Activated naive CD4-positive, alpha-beta T cell treated with anti-CD3 and anti-CD28 coated beads for 36 hours (primary cell): Measurements from ENCODE around the gene NDUFS7. TPM values are rescaled to one million over a fixed set of nuclear protein-coding genes. Genes with fewer than 3 reads are reported as not detected.

Experiments
- CTCF ChIA-PET: fragments of 350-600 bp; sonication (Branson Sonifier 250); formaldehyde crosslinking; loops from one replicate; lab custom pipeline; 2021; ENCODE audit warnings: antibody characterized with exemption; lab: Charles Lee
- DNase-seq: peaks from one replicate; pipeline ENCODE4 v3.0.0-alpha.2; 2020
- H3K27ac Mint-ChIP-seq: one replicate; pipeline ENCODE4 v1.8.0; 2021; ENCODE audit warnings: mild to moderate bottlenecking, mixed read lengths
- H3K27me3 Mint-ChIP-seq: one replicate; pipeline ENCODE4 v1.8.0; 2021; ENCODE audit warnings: low read depth, mixed read lengths
- H3K36me3 Mint-ChIP-seq: one replicate; pipeline ENCODE4 v1.8.0; 2021; ENCODE audit warnings: low read depth, mixed read lengths
- H3K4me1 Mint-ChIP-seq: one replicate; pipeline ENCODE4 v1.8.0; 2021; ENCODE audit warnings: low read depth, mixed read lengths
- H3K4me3 Mint-ChIP-seq: one replicate; pipeline ENCODE4 v1.8.0; 2021; ENCODE audit warnings: mild to moderate bottlenecking, moderate library complexity, mixed read lengths
- H3K9me3 Mint-ChIP-seq: one replicate; pipeline ENCODE4 v1.8.0; 2021; ENCODE audit warnings: mixed read lengths
- intact Hi-C: fragments of 100-400 bp; cut with micrococcal nuclease; formaldehyde crosslinking; loops from one replicate; pipeline ENCODE4 v1.15.1; 2023
- total RNA-seq, 2 experiments: library from RNA; stranded (reverse); gene quantifications; one replicate each; pipeline ENCODE4 v1.2.3, GENCODE V29; 2021

Gene NDUFS7
- 100 to 1,000 TPM; 138 to 148 TPM for total RNA-seq

DNA sequence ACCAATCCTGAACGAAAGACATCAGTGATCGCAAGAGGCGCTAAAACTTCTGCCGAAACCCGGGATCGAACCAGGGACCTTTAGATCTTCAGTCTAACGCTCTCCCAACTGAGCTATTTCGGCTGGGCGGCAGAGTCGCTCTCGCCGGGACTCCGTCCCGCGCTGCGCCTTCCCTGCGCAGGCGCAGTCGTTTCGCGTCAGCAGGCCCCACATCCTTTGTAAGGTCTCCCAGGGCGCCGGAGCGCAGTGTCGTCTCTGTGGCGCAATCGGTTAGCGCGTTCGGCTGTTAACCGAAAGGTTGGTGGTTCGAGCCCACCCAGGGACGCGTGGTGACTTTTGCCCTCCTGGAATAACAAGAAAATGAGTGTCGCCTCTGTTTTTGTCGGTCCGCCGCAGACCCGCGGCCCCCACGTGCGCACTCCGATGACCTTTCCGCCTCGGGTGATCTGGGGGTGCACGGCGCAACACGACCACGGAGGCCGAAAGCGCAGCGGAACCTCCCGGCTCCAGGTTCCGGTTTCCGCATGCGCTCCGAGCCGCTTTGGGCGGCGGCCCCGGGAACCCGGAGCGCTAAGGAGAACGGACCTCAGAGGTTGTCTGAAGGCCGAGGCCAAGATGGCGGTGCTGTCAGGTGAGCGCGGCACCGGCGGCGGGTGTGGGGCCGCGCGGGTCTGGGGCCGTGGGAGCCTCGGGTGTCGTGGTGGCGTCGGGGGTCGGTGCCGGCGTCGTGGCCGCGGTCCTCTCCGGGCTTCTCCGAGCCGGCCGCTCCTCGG, at the start of gene NDUFS7:
Gene NDUFS7, plus strand, starts transcription at position 596 of the 773 bp plus-strand sequence. Its CDS starts 20 bp downstream, at position 616.
- CTCF ChIA-PET, result interaction anchor here (0.7 kb wide), 1 partner anchor 294 kb away, joined by 3 read pairs; no protein-coding TSS in a partner anchor
- H3K27me3 Mint-ChIP-seq, result peaks cover 3% of the 10 kb centered on the region
- intact Hi-C loops, result loop anchor here (1.0 to 5.0 kb wide), 7 partner anchors 24 to 209 kb away; partner anchors contain the start of genes C19orf25, DAZAP1, FAM174C and MBD3
- DNase-seq, result peak; percentile 93
- H3K27ac Mint-ChIP-seq, result peak within 1 kb of the TSS; percentile 98
- peaks cover 26% of the 10 kb centered on the region for H3K4me1 Mint-ChIP-seq
- H3K9me3 Mint-ChIP-seq, result no peaks in the 10 kb centered on the region
- peak within 1 kb of the TSS; percentile 84 for H3K4me3 Mint-ChIP-seq
- H3K36me3 Mint-ChIP-seq, result peaks cover 4% of the 10 kb centered on the region

DNA sequence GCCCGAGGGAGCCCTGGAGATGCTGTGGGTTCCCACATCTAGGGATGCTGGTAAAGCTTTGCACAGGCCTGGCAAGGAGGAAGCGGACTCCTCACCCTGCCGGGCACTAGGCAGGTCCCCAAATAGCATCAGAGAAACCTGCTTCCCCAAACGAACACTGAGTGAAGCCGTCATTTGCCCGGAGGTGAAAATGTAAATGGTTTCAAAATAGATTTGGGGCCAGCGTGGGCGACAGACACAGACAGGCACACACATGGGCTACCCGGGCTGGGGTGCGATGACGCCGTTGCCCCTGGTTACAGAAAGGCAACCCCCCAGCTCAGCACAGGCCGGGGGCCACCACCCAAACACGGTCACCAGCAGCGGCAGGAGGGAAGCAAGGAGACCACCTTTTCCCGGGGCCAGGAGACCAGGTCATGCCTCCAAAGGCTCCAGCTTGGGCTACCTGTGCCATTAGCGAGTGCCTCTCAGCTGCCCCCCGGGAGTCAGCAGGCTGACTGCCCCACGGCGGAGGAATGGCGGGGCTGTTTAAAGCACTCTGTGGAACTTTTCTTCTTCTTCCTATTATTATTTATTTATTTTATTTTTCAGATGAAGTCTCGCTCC, 47.5 kb upstream of the NDUFS7 start:
- Mint-ChIP-seq H3K4me1 (no peaks in the 10 kb centered on the region), H3K4me3 (no peak overlapping the region), H3K36me3 (no peaks in the 10 kb centered on the region), H3K9me3 (no peaks in the 10 kb centered on the region), H3K27me3 (no peaks in the 10 kb centered on the region), H3K27ac (no peak overlapping the region)
- intact Hi-C loops, result no loop called here
- DNase-seq, result no peak
- CTCF ChIA-PET, result no interaction called here

DNA sequence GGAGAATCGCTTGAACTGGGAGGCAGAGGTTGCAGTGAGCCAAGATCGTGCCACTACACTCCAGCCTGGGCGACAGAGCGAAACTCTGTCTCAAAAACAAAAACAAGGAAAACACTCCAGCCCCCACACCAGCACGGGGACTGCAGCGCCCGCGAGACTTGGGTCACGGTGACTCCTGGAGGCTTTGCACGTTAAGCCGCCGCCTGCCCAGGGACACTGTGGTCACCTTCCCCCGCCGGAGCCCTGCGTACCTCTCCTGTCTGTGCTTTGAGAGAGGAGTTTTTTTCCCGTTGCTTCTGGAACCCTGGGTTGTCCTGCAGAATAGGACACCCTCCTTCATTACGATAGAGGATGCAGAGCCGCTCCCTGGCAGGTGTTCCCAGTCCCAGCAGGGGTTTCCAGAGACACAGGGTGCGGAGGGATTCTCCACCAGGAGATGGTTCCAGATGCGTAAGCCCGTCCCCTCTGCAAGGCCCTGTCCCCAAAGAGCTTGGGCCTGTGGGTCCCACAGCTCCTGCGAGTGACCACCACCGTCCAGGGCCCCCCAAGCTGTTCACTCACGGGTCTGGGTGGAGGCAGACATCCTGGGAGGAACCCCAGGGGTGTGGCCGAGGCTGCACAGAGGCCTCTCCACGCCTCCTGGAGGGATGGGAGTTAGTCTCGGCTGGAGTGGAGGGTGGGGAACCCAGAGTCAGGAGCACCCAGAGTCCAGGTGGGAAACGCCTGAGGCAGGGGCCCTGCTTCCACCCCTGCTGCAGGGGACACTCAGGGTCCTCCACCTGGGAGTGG, 42.8 kb upstream of the NDUFS7 start:
- Mint-ChIP-seq H3K27me3 (no peaks in the 10 kb centered on the region), H3K4me3 (no peak overlapping the region), H3K27ac (no peak overlapping the region), H3K36me3 (no peaks in the 10 kb centered on the region), H3K4me1 (peaks cover 3% of the 10 kb centered on the region), H3K9me3 (no peaks in the 10 kb centered on the region)
- intact Hi-C loops, result no loop called here
- no peak for DNase-seq
- CTCF ChIA-PET, result no interaction called here

DNA sequence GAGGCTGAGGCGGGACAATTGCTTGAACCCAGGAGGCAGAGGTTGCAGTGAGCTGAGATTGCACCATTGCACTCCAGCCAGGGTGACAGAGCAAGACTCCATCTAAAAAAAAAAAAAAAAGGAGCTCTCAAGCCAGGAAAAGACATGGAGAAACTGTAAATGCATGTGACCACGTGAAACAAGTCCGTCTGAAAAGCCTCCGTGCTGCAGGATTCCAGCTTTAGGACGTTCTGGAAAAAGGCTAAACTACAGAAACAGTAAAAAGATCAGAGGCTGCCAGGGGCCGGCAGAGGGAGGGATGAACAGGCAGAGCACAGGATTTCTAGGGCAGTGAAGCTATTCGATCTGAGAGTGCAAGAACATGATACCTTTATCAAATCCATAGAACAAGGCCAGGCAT, 40.7 kb upstream of the NDUFS7 start:
- no peaks in the 10 kb centered on the region for H3K9me3 Mint-ChIP-seq
- H3K27me3 Mint-ChIP-seq, result no peaks in the 10 kb centered on the region
- no peaks in the 10 kb centered on the region for H3K36me3 Mint-ChIP-seq
- DNase-seq, result no peak
- CTCF ChIA-PET, result no interaction called here
- intact Hi-C loops, result no loop called here
- peaks cover 3% of the 10 kb centered on the region for H3K4me1 Mint-ChIP-seq
- H3K4me3 Mint-ChIP-seq, result no peak overlapping the region
- no peak overlapping the region for H3K27ac Mint-ChIP-seq

DNA sequence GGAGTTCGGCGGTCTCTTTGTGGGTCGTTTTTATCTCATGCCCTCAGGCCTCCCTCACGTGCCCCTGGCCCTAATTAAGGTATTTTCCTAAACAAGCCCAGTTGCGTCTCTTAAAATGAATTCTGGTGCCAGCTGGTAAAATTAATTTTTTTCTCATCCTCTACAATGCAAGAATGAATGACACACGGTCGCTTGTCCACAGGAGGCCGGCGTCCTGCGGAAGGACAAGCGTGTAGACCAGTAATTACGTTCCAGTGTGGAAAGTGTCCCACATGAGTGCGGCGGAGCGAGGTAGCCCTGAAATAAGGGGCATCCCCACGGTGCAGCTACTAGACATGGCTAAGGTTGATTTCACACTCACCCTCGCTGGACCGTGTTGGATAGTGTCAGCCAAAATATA, 34.5 kb upstream of the NDUFS7 start:
- H3K27ac Mint-ChIP-seq, result no peak overlapping the region
- no peak for DNase-seq
- H3K4me1 Mint-ChIP-seq, result peaks cover 5% of the 10 kb centered on the region
- CTCF ChIA-PET, result no interaction called here
- H3K9me3 Mint-ChIP-seq, result no peaks in the 10 kb centered on the region
- intact Hi-C loops, result no loop called here
- H3K4me3 Mint-ChIP-seq, result no peak overlapping the region
- H3K36me3 Mint-ChIP-seq, result no peaks in the 10 kb centered on the region
- H3K27me3 Mint-ChIP-seq, result no peaks in the 10 kb centered on the region

DNA sequence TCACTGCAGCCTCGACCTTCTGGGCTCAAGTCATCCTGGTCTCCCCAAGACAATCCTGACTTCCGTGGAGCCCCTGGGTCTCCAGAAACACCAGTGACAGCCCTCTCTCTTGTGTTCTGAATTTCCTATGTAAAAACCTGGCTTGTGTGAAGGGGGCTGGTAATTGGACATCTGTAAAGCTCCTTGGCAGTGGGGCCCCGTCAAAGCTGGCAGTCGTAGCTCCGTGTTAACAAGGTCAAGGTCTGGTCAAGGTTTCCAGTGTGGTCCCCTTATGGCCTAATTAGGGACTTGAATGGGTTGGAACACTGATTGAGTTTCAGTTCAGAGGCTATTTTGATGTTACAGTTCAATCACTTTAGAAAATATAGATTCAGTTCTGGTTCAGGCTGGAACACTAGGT, 32.8 kb upstream of the NDUFS7 start:
- Mint-ChIP-seq H3K4me1 (peaks cover 7% of the 10 kb centered on the region), H3K27me3 (no peaks in the 10 kb centered on the region), H3K4me3 (no peak overlapping the region), H3K36me3 (no peaks in the 10 kb centered on the region), H3K9me3 (no peaks in the 10 kb centered on the region), H3K27ac (no peak overlapping the region)
- CTCF ChIA-PET, result no interaction called here
- no peak for DNase-seq
- intact Hi-C loops, result no loop called here

DNA sequence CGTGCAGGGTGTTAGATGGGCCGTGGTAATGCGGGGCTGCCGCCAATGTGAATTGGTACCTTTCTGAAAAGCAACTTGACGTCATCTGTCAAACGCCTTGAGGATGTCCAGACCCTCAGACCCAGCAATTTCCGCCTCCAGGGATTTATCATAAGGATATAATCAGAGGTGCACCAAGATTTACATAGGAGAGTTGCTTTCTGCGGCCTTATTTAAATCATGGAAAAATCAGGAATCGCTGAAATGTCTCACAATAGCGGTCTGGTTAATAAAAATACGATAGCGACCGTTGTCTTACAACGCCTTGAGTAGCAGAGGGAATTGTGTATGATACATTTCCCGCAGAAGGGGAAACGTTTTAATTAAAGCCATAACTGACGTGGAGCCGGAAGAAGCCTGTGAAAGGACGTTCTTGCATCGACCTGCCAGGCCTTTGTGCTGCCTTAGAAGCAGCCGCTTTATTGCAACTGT, 32.3 kb upstream of the NDUFS7 start:
- Mint-ChIP-seq H3K27me3 (no peaks in the 10 kb centered on the region), H3K4me3 (no peak overlapping the region), H3K27ac (no peak overlapping the region), H3K36me3 (no peaks in the 10 kb centered on the region), H3K4me1 (peaks cover 12% of the 10 kb centered on the region), H3K9me3 (no peaks in the 10 kb centered on the region)
- intact Hi-C loops, result no loop called here
- no peak for DNase-seq
- CTCF ChIA-PET, result no interaction called here

DNA sequence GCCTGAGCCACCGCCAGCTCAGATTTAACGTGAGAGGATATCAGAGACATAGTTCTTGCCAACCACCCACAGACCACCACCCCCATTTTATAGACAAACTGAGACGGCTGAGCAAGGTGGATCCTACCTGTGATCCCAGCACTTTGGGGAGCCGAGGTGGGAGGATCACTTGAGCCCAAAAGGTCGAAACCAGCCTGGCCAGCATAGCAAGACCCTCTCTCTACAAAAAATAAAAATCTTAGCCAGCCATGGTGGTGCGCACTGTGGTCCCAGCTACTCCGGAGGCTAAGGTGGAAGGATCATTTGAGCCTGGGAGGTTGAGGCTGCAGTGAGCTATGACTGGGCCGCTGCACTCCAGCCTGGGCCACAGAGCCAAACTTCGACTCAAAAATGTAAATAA, 30.6 kb upstream of the NDUFS7 start:
- intact Hi-C loops, result no loop called here
- no peaks in the 10 kb centered on the region for H3K9me3 Mint-ChIP-seq
- no peak overlapping the region for H3K27ac Mint-ChIP-seq
- peaks cover 15% of the 10 kb centered on the region for H3K4me1 Mint-ChIP-seq
- CTCF ChIA-PET, result no interaction called here
- DNase-seq, result no peak
- H3K27me3 Mint-ChIP-seq, result no peaks in the 10 kb centered on the region
- H3K36me3 Mint-ChIP-seq, result peaks cover 12% of the 10 kb centered on the region
- H3K4me3 Mint-ChIP-seq, result peak overlapping the region; percentile 34

DNA sequence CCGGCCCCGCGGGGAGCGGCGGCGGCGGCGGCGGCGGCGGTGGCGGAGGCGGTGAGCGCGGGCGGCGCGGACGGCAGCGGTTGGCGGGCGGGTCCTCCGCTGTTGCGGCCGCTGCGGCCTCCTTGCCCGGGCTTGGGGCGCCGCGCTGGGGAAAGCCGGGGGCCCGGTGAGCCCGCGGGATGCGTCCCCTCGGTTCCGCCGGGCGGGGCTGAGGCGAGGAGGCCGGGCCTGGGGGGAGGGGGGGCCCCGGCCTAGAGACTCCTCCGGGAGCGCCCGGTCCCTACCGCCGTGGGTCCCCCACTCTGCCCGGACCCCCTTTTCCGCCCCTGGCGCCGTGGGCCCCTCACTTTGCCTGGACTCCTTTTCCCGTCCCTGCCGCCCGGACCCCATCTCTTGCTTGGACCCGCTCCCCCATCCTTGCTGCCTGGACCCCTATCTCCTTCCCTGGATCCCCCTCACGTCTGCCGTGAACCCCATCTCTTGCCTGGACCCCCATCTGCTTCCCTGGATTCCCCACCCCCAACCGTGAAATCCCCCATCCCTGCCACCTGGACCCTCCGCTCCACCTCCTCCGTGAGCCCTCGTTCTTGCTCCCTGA, 28.6 kb upstream of the NDUFS7 start:
- H3K4me3 Mint-ChIP-seq, result peak overlapping the region; percentile 83
- no peaks in the 10 kb centered on the region for H3K9me3 Mint-ChIP-seq
- CTCF ChIA-PET, result no interaction called here
- DNase-seq, result no peak
- peaks cover 15% of the 10 kb centered on the region for H3K4me1 Mint-ChIP-seq
- no peak overlapping the region for H3K27ac Mint-ChIP-seq
- intact Hi-C loops, result loop anchor here (1.0 to 5.0 kb wide), 3 partner anchors 28 to 78 kb away; partner anchors contain the start of genes DAZAP1, FAM174C and NDUFS7
- H3K27me3 Mint-ChIP-seq, result no peaks in the 10 kb centered on the region
- H3K36me3 Mint-ChIP-seq, result peaks cover 18% of the 10 kb centered on the region

DNA sequence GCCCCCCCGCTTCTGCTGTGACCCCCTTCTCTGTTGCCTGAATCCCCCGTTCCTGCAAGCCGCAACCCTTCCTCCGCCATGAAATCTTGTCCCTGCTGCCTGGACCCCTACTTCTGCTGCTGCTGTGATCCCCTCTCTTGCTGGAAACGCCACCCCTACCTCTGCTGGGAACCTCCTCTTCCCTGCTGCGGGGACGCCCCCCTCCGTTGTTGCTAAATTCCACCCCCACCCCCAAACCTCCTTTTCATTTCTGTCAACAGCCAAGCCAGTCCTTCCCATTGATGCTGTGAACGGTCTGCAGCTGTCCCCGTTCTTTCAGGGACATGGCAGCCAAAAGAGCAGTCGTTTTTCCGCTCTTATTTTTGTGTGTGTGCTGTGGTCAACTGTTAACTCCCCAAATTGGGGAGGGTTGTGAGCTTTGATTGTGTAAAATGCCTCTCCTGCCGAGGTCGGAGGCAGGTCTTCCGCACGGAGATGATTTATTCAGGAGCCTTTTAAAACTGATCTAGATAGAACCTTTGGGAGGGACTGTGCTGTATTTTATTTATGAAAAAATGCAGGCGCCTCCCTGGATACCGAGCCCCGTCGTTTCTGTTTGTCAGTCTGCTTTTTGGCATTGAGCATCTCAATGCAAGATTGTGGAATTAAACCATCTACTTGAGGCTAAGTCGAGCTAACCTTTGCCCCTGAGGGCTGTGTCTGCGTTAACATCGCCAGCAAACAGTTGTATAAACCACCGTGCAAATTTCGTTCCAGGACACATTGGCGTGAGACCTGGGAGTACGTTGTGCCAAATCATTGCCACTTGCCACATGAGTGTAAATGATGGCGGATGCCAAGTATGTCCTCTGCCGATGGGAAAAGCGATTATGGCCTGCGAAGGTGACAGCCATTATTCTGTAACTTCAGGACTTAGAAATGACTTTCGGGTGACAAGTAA, 27.9 kb upstream of the NDUFS7 start:
- peak overlapping the region; percentile 59 for H3K27ac Mint-ChIP-seq
- peak; percentile 41 for DNase-seq
- H3K4me1 Mint-ChIP-seq, result peaks cover 15% of the 10 kb centered on the region
- H3K4me3 Mint-ChIP-seq, result peak overlapping the region; percentile 83
- CTCF ChIA-PET, result no interaction called here
- no peaks in the 10 kb centered on the region for H3K27me3 Mint-ChIP-seq
- H3K9me3 Mint-ChIP-seq, result no peaks in the 10 kb centered on the region
- intact Hi-C loops, result loop anchor here (2.0 to 5.0 kb wide), 2 partner anchors 51 to 79 kb away; partner anchors contain the start of genes DAZAP1 and FAM174C
- peaks cover 21% of the 10 kb centered on the region for H3K36me3 Mint-ChIP-seq

DNA sequence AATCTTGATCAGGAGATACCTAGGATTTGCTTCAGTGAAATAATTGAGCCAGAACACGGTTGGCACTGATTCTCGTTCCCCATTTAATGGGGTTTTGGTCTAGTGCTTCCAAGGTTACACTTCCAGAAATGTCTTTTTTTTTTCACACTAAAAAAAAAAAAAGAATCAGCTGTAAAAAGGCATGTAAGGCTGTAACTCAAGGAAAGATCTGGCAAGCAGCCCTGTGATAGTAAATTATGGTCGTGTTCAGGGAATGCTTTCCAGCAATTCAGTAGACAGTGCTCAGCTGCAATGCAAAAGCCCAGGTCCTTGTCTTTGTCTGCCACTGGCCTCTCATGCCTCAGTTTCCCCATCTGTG, 27.2 kb upstream of the NDUFS7 start:
- Mint-ChIP-seq H3K9me3 (no peaks in the 10 kb centered on the region), H3K4me3 (peak overlapping the region; percentile 83), H3K27me3 (no peaks in the 10 kb centered on the region), H3K36me3 (peaks cover 21% of the 10 kb centered on the region), H3K4me1 (peaks cover 16% of the 10 kb centered on the region), H3K27ac (no peak overlapping the region)
- DNase-seq, result no peak
- CTCF ChIA-PET, result no interaction called here
- intact Hi-C loops, result loop anchor here (5.0 kb wide), 1 partner anchor 79 kb away; the partner anchor contains the start of gene FAM174C
